HG03469 (cell line): ENCODE results near the gene CADPS.

Source experiments
- ATAC-seq: cut with Tn5 transposase; IDR thresholded peaks from one replicate; pipeline ENCODE4 v1.9.1; 2021; ENCODE audit warnings: mild to moderate bottlenecking, moderate library complexity, moderate number of reproducible peaks; ENCODE audit not compliant: unreplicated experiment

CADPS gene

DNA sequence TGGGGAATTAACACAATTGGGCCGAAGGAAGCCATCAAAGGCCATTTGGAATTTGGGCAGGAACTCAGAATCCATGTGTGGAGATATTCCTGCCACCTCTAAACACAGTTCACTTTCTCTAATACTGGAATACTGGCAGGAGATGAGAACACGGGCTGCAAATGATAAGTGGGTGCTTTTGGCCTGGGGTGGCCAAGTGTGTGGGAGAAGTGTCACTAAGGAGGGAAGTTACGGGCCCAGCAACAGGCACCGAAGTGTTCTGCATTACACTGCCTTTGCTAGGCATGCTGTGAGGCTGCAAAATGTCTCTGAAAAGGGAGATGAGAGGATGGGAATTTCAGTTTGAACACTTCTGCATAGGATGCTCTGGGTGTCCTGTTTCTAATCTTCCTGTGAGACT lies 412.4 kb downstream of the CADPS start:
- ATAC-seq = no peak

DNA sequence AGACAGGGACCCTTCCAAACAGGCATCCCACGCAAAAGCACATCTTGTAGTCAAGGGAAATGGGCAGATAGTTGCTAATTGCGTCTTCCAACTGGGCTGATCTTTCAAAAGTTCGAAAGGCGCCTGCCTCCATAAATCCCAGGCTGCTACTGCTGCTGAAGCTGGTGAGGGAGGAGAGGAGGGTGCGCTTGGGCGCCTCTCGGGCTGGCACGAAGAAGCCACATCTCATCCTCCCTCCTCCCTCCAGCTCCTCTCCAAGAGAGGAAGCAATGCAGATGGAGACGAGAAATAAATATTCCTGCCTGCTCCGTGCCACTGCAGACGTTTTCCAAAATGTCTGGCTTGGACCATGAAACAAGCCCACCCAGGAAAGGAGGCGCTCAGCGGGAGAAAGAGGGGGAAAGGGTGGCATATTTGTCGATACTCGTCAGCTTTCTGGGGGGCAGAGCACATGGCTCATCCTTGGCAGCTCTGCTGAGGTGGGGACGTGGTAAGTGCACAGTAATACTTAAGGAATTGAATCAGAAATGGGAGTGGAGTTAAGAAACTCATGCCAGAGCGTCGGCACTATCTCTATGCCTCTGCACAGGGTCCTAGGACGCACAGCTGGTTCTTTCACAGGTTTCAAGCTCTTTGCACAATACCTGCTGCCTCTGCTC lies 413.0 kb downstream of the CADPS start:
- no peak for ATAC-seq

DNA sequence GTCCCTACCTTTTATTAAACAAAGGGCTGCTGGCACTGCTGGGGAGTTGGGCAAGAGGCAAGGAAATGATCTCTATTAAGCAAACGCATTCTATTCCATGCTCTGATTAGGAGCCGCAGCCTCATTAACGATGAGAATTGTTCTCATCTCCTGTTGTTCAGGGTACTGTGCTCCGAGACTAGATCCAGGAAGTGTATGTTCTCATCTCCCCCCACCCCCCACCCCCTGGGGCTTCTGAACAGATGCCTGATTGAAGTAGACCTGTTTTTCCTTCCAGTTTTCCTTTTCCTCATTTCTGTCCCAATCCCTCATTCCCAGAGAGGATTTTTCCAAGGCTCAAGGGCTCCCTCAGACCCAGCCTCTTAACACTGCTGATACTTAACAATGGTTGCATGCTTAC lies 420.3 kb downstream of the CADPS start:
- ATAC-seq = no peak

DNA sequence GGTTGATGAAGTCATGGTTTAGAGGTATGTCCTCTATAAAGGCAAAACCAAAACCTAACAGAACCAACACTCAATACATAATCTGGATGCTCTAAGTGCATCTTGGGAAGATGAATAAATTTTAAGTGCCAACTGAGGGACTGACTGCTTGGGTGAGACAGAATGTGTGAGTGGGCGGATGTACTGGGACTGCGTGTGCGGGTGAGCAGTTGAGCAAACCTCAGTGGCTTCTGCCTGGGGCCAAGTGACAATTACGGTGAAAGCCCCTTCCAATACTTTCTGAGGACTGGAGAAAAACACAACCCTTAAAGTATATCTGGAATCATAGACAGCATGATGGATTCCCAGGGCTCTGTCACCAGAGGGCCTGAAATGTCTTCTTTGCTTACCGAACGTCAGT lies 421.8 kb downstream of the CADPS start:
- no peak for ATAC-seq

DNA sequence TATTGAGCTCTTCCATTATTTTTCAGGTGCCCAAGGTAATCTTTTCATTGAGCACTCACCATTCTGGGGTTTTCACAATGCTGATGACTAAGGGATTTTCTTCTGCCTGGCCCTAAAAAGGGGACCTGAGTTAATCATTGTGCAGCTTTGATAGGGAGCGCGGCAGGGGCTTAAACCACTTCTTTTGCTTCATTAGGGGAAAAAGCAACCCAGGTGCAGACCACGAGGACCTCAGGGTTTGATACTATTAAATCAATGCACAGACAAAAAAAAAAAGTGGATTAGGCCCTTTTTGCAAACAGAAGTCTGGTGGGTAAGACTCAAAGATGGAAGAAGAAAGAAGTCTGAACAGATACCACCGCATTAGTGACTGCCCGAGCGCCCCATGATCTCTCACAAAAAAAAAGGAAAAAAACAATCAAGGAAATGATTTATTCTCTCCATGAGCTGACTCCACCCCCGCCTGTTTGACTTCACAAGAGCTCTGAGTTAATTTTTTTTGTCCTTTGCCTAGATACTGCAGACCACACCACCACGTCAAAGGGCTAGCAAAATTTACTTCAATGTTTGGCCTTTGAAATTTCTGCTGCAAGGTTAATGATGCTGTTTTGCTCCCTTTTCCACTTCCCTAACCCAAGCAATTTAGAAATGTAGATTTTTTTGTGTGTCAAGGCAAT lies 423.9 kb downstream of the CADPS start:
- no peak for ATAC-seq

DNA sequence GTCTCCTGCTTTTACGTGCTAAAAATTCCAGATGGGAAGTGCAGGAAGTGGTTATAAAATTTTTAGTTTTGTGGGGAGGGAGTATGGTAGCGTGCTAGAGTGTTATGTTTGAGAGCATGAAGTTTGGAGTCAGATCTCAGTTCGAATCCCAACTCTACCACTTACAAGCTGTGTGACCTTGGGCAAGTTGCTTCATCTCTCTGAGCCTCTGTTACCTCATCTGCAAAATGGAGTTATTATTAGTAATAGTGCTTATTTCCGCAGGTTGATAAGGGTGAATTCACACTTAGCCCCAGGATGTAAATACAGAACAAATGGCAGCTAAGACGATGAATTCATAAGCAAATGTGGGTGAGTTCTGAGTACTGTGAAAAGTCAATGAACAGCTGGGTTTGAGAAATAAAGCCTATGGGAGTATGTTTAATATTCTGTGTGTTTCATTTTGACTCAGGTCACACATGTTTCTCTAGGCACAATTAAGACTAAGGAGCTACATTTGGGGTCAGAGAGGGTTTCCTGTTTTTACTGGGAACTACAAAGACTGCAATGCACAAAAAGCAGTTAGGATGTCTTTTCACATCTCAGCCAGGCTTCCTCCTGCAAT lies 428.8 kb downstream of the CADPS start:
- ATAC-seq = peak; percentile 87

DNA sequence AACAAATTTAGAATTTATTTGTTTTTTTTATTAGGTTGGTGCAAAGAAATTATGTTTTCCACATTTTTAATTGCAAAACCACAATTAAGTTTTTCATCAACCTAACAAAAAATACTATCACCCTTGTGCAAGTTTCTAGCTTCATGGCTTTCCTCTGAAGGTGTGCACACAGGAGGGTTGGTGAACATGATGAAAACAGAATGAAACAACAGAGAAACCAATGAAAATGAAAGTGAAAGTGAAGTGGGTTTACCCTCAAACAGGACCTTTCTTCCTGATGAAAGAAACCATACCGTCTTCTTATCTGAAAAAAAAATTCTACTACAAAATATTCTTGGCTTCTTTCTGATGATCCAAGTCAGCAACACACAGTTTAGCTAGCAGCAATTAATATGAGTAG lies 429.9 kb downstream of the CADPS start:
- no peak for ATAC-seq

DNA sequence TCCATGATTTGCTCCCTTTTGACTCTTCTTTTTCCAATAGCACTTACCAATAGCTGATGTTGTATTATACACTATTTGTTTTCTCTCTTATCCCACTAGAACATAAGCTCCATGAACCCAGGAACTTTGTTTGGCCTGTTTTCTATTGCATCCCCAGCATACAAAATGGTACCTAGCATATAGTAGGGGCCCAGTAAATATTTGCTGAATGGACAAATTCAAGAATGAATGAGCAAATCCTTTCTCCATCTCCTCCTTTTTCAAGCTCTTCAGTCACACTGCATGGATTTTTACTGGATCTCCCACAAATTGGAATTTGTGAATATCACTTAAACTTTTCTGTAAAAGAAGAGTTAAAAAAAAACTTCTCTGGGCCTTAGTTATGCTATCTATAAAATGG lies 435.2 kb downstream of the CADPS start:
- no peak for ATAC-seq

DNA sequence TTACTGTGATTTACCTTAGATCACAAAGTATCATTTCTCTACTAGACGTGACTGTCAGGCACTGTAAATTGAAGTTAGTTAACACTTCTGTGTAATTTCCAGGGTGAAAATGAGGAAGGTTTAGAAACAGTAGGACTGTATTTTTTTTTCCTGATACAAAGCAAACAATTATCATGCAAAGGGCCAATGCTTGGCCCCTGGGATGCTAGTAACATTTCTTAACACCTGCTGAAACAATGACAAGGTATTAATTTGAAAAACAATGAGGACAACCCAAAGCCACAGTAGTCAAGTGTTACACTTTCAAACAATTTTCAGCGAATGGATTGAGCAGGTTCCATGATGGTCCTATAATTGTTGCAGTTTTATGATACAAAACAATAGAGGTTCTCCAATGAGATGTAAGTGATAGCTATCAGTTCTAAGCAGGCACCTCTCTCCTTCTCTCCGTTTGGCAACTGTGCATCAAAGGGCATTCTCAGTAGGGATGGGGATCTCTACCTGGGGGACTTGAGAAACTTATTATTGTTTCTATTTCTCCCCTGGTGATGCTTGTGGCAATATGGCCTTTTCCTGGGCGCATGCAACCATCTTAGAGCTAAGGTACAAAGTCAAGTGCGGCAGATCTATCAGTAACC lies 435.9 kb downstream of the CADPS start:
- ATAC-seq = no peak

DNA sequence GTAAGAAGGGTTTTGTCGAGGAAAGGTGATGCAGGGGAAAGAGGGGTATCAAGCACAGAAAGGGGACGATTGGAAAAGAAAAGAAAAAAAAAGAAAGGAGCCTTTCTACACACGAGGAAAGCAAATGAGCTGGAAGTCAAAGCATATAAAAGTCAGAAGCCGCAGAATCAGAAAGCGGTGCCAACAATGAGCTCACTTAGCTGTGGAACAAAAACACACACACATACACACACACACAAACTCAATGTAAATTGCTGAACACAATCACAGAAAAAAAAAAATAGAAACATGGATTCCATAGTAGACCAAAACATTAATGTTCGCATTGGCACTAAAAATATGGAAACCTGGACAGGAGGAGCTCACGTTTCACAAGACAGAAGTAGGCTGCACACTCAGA lies 438.4 kb downstream of the CADPS start:
- ATAC-seq = no peak

DNA sequence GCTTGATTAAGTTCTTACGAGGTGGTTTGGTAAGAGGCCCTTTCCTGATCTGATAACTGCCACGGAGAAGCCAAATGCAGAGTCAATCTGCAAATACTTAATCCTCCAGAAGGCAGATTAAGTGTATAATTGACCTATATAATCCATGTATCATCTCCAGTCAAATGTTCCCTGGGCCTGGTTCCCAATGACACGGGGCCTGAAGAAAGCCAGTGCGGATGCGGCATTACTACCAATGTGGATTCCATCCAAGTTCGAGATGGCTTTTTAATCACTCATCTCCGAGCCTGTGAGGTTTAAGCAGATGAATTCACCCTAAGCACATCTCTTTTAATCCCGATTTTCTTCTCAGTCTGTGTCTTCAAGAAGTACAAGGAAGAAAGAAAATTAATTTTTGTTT lies 441.8 kb downstream of the CADPS start:
- no peak for ATAC-seq

DNA sequence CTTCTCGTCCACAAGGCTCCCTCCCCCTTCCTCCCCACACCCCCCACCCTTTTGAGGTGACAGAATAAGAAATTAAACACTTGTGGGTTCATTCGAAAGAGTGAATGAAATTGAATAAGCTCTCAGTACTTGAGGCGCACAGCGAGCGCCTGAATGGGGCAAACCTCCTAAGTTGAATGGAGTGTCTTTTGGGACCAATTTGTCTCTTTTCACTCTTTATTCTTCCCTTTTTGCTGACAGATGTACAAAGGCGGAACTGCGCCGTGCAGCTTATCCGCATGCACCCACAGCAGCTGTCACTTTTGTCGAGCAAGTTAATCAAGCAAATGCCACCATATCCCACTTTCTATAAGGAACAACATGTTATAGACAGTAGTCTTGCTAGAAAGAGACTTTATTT lies 454.0 kb downstream of the CADPS start:
- ATAC-seq = no peak

DNA sequence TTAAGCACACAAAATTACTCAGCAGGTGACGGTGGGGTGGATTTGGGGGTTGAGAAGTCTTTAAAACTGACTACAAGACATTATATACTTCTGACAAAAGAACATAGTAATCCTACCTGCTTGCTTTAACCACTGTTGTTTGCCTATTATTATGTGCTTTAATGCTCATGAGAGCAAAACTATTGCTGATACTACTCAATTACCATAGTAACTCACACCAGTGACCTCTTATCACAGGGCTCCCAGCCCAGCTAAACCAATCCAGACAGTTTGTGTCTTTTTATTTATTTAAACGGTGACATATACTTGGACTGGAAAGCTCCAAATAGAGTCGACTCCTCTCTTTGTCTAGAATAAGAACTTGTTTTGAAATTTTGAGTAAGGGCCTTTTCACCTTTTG lies 459.1 kb downstream of the CADPS start:
- no peak for ATAC-seq

DNA sequence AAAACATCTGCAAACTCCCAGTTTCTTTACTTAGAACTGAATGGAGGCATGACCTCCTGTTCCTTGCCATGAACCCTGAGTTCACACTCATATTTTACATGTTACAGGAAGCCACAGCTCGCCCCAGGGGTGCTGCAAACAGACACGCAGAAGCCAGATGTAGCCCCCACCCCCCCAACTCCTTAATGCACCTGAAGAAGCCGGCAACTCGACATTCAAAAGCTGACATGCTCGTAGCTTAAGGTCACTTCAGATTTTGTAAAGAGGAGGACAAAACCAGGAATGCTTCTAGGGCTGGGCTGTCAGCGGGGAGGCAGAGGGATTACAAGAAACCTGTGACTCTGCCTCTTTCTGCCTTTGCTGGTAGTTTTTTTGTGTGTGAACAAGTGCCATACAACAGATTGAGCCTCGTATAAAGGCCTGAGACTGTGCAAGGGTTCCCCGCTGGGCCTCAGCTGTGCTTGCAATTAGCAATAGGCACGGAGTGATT lies 459.9 kb downstream of the CADPS start:
- ATAC-seq = no peak

DNA sequence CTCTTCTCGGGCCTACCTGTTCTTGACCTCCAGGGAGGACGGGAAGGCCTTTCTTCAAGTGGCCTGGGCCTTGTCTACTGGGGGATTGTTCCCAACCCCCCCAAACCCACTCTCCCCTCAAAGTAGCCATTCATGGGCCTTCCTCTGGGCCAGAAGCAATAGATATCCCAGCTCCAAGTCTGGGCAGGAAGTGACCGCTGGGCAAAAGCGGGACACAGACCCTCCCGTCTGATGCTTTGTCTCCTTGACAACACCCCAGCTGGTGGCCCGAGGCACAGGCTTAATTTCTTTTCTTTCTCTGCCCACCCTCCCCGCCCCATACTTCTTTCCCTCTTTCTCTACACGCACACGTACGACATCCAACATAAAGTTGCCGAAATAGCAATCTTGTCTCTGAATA lies 460.4 kb downstream of the CADPS start:
- ATAC-seq = no peak

DNA sequence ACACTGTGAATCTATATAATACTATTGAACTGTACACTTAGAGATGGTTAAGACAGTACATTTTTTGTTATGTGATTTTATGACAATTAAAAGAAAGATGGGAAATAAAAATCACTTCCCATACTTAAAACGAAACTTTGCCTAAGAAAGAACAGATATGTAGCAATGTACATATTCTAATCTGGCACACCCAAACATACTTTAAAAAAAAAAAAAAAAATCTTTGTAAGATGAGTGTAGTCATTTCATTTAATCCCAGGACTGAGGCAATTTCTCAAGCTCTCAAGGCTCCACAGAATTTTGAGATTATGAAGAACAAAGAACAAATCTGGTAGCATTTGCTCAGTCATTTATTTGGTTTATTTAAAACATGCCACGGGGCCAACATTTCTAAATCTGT lies 461.5 kb downstream of the CADPS start:
- no peak for ATAC-seq

DNA sequence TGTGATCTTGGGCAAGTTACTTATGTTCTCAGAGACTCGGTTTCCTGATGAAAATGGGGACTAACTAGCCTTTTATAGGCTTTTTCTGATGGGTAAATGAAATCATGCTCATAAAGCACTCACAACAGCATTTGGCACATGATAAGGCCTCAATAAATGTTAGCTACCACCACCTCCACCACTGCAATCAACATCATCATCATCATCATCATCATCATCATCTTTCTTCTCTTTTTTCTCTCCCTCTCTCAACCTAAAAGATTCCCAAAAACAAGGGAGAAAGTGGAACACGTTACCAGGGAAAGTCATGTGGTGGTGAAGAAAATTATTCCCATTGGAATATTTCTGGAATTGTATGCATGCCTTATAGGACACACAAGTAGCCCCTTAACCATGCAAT lies 468.3 kb downstream of the CADPS start:
- no peak for ATAC-seq

DNA sequence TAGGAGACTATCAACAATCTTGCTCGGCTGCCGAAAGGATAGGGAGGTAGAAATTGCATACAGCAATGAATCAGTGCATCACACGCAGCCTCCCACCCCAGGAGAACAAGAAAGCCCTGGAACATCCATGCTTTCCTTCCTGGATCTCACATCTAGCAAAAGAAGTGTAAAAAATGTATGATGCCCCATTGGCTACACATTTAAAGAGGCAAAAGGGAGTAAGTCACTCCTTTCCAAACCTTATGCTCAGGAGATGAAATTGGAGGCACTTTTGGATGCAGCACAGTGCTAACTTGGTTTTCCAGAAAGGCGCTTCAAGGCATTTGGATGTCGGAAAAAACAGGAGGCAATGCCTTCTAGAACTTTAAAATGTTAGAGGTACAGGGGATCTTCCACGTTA lies 469.6 kb downstream of the CADPS start:
- ATAC-seq = no peak

DNA sequence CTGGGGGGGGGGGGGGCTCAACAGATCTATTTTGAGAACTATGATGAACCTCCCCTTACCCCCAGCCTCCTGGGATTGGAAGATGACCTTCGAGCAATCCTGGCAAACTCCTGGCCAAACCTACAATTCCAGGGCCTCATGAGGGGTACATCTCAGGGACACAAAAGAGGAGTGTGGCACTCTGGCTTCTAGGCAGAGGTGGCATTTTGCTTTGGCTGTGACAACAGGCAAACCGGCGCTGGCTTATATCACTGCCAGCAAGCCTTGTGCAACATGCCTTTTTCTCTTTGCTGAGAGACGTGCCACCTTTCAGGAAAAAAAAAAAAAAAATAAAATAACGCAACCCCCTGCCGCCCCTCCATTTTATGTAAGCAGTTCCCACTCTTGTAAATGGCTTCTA lies 470.1 kb downstream of the CADPS start:
- no peak for ATAC-seq

DNA sequence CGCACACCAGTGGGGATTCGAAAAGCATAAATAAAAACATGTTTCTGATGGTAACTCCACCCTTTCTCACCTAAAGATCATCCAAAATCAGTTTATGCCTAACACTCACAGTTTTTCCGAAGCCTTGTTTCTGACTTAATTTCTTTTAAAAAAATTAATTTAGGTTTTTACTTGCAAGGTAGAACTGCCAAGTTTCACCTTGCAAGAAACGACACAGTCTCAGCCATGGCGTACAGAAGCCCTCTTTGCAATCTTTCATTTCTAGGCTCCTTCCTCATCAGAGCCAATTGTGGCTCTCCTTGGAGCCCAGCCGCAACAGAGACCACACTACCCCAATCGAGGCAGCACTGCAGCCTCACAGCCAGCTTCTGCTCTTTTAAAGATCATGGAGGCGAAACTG lies 470.9 kb downstream of the CADPS start:
- ATAC-seq = no peak

DNA sequence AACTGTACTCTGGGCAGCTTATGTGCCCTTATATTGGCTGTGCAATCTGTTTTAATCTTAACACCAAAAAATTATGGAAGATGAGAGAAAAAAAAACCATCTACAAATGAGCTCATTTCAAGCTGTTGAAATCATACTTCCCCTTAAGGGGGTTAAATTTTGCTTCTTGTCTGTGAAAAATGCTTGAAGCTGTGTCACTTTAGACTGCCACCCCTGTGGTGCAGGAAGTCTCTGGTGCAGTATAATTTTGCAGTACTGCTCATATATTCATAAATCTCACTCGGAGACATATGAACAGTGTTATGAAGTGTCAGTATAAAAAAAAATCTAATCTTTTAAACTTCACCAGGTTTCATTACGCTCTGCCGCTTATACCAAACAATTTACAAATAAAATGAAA lies 471.5 kb downstream of the CADPS start:
- no peak for ATAC-seq
